K562 (cell line): Measurements from ENCODE around the gene MYOG.

Source experiments
- CTCF ChIP-seq, 3 experiments: IDR thresholded peaks in 2 of 3; conservative IDR thresholded peaks in 1 of 3; 2 replicates each; pipeline ENCODE4 v1.5.1; 2011 to 2012; ENCODE audit warnings: low read length in 3 of 3, mild to moderate bottlenecking in 3 of 3, control low read depth in 2 of 3, improper control_type of control experiment in 1 of 3, inconsistent platforms in 1 of 3, low read depth in 1 of 3, mixed read lengths in 1 of 3, moderate library complexity in 1 of 3; ENCODE audit not compliant: insufficient read depth in 2 of 3
- EZH2 ChIP-seq: IDR thresholded peaks from 2 replicates; pipeline ENCODE4 v1.6.1; 2012; ENCODE audit warnings: low read depth, mild to moderate bottlenecking, inconsistent platforms, low read length, borderline replicate concordance
- KDM1A ChIP-seq, 2 experiments: fragments of 450-650 bp; IDR thresholded peaks; 2 replicates each; pipeline ENCODE4 v1.6.1; 2016; ENCODE audit warnings: mild to moderate bottlenecking in 2 of 2
- MXI1 ChIP-seq: IDR thresholded peaks from 2 replicates; pipeline ENCODE4 v1.6.1; 2011; ENCODE audit warnings: low read depth, mild to moderate bottlenecking, improper control_type of control experiment, low read length
- ZNF785 ChIP-seq: fragments of 250-450 bp; sonication (Bioruptor Pico); IDR thresholded peaks from 2 replicates; pipeline ENCODE4 v1.4.0; 2020; ENCODE audit warnings: mild to moderate bottlenecking
- TF ChIP-seq, protein P1 (sequence below): sonication (generic); formaldehyde crosslinking; IDR thresholded peaks from 2 replicates; pipeline ENCODE4 v1.8.0; 2023; ENCODE audit warnings: mild to moderate bottlenecking, missing genetic modification reagents
- TF ChIP-seq, protein P2 (sequence below), 2 experiments: fragments of 450-650 bp; formaldehyde crosslinking in 1 of 2; IDR thresholded peaks; 2 replicates each; pipeline versions ENCODE4 v1.4.0 to v1.6.1; 2014 to 2020; ENCODE audit warnings: mild to moderate bottlenecking in 2 of 2, borderline replicate concordance in 1 of 2, low read depth in 1 of 2
- TF ChIP-seq, protein P3 (sequence below): IDR thresholded peaks from 3 replicates; pipeline ENCODE4 v1.6.1; 2011; ENCODE audit warnings: borderline replicate concordance, mild to moderate bottlenecking; ENCODE audit not compliant: insufficient read length, insufficient read depth
- TF ChIP-seq, protein P4 (sequence below): sonication (generic); formaldehyde crosslinking; IDR thresholded peaks from 2 replicates; pipeline ENCODE4 v1.5.0; 2020; ENCODE audit warnings: missing genetic modification reagents

DNA sequence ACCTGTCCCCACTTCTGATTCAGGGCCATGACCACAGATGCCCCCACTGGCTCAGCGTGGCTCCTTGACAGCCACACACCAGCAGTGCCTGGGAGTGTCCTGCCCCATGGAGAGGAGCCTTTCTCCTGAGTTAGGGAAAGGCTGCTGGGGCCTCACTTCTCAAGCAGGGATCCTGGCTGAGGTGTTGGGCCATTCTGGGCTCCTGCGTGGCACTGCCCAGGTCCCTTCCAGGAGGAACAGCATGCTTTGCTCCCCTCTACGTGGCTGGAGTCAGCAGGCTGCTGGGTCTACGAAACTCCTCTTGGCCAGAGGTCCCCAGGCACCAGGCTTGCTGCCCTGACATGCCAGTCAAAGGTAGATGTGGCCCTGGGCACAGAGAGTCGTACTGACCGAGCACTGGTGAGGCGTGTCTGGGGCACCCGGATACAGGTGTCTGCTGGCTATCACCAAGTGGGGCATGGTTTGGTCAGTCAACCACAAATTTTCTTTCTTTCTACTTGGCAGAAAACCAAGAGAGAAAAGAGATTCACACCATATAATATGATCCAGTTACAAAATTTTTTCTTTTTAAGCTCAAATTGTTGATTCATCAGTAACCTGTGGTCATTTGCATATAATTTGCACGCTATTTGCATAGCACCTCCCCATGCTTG is 45.9 kb upstream of the MYOG start:
- TF ChIP-seq, protein P1, sequence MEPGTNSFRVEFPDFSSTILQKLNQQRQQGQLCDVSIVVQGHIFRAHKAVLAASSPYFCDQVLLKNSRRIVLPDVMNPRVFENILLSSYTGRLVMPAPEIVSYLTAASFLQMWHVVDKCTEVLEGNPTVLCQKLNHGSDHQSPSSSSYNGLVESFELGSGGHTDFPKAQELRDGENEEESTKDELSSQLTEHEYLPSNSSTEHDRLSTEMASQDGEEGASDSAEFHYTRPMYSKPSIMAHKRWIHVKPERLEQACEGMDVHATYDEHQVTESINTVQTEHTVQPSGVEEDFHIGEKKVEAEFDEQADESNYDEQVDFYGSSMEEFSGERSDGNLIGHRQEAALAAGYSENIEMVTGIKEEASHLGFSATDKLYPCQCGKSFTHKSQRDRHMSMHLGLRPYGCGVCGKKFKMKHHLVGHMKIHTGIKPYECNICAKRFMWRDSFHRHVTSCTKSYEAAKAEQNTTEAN = no peak
- TF ChIP-seq EZH2 = no peak
- TF ChIP-seq, protein P2, sequence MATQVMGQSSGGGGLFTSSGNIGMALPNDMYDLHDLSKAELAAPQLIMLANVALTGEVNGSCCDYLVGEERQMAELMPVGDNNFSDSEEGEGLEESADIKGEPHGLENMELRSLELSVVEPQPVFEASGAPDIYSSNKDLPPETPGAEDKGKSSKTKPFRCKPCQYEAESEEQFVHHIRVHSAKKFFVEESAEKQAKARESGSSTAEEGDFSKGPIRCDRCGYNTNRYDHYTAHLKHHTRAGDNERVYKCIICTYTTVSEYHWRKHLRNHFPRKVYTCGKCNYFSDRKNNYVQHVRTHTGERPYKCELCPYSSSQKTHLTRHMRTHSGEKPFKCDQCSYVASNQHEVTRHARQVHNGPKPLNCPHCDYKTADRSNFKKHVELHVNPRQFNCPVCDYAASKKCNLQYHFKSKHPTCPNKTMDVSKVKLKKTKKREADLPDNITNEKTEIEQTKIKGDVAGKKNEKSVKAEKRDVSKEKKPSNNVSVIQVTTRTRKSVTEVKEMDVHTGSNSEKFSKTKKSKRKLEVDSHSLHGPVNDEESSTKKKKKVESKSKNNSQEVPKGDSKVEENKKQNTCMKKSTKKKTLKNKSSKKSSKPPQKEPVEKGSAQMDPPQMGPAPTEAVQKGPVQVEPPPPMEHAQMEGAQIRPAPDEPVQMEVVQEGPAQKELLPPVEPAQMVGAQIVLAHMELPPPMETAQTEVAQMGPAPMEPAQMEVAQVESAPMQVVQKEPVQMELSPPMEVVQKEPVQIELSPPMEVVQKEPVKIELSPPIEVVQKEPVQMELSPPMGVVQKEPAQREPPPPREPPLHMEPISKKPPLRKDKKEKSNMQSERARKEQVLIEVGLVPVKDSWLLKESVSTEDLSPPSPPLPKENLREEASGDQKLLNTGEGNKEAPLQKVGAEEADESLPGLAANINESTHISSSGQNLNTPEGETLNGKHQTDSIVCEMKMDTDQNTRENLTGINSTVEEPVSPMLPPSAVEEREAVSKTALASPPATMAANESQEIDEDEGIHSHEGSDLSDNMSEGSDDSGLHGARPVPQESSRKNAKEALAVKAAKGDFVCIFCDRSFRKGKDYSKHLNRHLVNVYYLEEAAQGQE (IDR thresholded peaks at IDR 0.05; ENCODE audit: borderline replicate concordance) = no peak
- TF ChIP-seq, protein P2 (CRISPR knock-in tag; IDR thresholded peaks at IDR 0.05; ENCODE audit: low read depth) = no peak
- TF ChIP-seq KDM1A (IDR thresholded peaks at IDR 0.05) = no peak
- TF ChIP-seq, protein P3, sequence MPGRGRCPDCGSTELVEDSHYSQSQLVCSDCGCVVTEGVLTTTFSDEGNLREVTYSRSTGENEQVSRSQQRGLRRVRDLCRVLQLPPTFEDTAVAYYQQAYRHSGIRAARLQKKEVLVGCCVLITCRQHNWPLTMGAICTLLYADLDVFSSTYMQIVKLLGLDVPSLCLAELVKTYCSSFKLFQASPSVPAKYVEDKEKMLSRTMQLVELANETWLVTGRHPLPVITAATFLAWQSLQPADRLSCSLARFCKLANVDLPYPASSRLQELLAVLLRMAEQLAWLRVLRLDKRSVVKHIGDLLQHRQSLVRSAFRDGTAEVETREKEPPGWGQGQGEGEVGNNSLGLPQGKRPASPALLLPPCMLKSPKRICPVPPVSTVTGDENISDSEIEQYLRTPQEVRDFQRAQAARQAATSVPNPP = no peak
- TF ChIP-seq CTCF (IDR thresholded peaks at IDR 0.05 in 2 of 3, conservative IDR thresholded peaks at IDR 0.05 in 1 of 3; ENCODE audit: insufficient read depth in 2 of 3, low read depth in 1 of 3, low read length in 3 of 3) = no peak
- no peak for TF ChIP-seq ZNF785 (CRISPR knock-in tag)
- TF ChIP-seq MXI1 = no peak
- TF ChIP-seq, protein P4, sequence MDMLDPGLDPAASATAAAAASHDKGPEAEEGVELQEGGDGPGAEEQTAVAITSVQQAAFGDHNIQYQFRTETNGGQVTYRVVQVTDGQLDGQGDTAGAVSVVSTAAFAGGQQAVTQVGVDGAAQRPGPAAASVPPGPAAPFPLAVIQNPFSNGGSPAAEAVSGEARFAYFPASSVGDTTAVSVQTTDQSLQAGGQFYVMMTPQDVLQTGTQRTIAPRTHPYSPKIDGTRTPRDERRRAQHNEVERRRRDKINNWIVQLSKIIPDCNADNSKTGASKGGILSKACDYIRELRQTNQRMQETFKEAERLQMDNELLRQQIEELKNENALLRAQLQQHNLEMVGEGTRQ (CRISPR knock-in tag) = no peak
